Mesendoderm (in vitro differentiated cells): Measurements from ENCODE around the gene OMP.

ENCODE experiments used
- DNase-seq: peaks from one replicate; pipeline ENCODE4 v3.0.0; 2013
- H2AK5ac ChIP-seq: 2 replicates; pipeline ENCODE4 v1.6.1; 2013; ENCODE audit warnings: low read length, inconsistent platforms
- H2BK120ac ChIP-seq: 2 replicates; pipeline ENCODE4 v1.6.1; 2013; ENCODE audit warnings: low read depth, mild to moderate bottlenecking, low read length, moderate library complexity, mixed read lengths
- H2BK15ac ChIP-seq: replicated peaks from 2 replicates; pipeline ENCODE4 v1.6.1; 2013; ENCODE audit warnings: low read depth, mild to moderate bottlenecking, moderate library complexity
- H2BK5ac ChIP-seq: 2 replicates; pipeline ENCODE4 v1.6.1; 2013; ENCODE audit warnings: low read length, inconsistent platforms
- H3K18ac ChIP-seq: 2 replicates; pipeline ENCODE4 v1.6.1; 2013; ENCODE audit warnings: mild to moderate bottlenecking, low read length, mixed read lengths
- H3K23ac ChIP-seq: one replicate; pipeline ENCODE4 v1.6.1; 2013; ENCODE audit warnings: low read length
- H3K27ac ChIP-seq: 2 replicates; pipeline ENCODE4 v1.5.1; 2013; ENCODE audit warnings: low read depth, mild to moderate bottlenecking, inconsistent platforms, low read length, moderate library complexity
- H3K27me3 ChIP-seq: 2 replicates; pipeline ENCODE4 v1.6.1; 2013; ENCODE audit warnings: low read length, control low read depth, mild to moderate bottlenecking, inconsistent platforms; ENCODE audit not compliant: insufficient read depth, poor library complexity
- H3K36me3 ChIP-seq: 2 replicates; pipeline ENCODE4 v1.6.1; 2013; ENCODE audit warnings: low read length, inconsistent platforms; ENCODE audit not compliant: control insufficient read depth, insufficient read depth
- H3K4ac ChIP-seq: one replicate; pipeline ENCODE4 v1.6.1; 2013; ENCODE audit warnings: low read depth, mild to moderate bottlenecking, low read length, moderate library complexity
- H3K4me1 ChIP-seq: 2 replicates; pipeline ENCODE4 v1.6.1; 2013; ENCODE audit warnings: low read depth, low read length, inconsistent platforms; ENCODE audit not compliant: control insufficient read depth
- H3K4me2 ChIP-seq: 2 replicates; pipeline ENCODE4 v1.6.1; 2013; ENCODE audit warnings: low read length
- H3K4me3 ChIP-seq: 2 replicates; pipeline ENCODE4 v1.5.1; 2013; ENCODE audit warnings: mild to moderate bottlenecking, low read length
- H3K56ac ChIP-seq: one replicate; pipeline ENCODE4 v1.6.1; 2013; ENCODE audit warnings: low read length
- H3K79me1 ChIP-seq: 2 replicates; pipeline ENCODE4 v1.6.1; 2013; ENCODE audit warnings: low read length, inconsistent platforms
- H3K79me2 ChIP-seq: 2 replicates; pipeline ENCODE4 v1.6.1; 2013; ENCODE audit warnings: mild to moderate bottlenecking, low read length; ENCODE audit not compliant: control insufficient read depth, insufficient read depth
- H3K9ac ChIP-seq: 2 replicates; pipeline ENCODE4 v1.6.1; 2013; ENCODE audit warnings: low read length, inconsistent platforms
- H4K5ac ChIP-seq: one replicate; pipeline ENCODE4 v1.6.1; 2013; ENCODE audit warnings: low read length
- H4K8ac ChIP-seq: one replicate; pipeline ENCODE4 v1.6.1; 2013; ENCODE audit warnings: low read depth, mild to moderate bottlenecking, control low read depth, low read length, moderate library complexity
- WGBS: extraction: QIAGEN DNeasy Blood & Tissue Kit; methylation state at CpG from one replicate; pipeline ENCODE4 v1.1.7; 2013; ENCODE audit warnings: low lambda C conversion rate, missing lambda C conversion rate; ENCODE audit not compliant: insufficient coverage; ENCODE audit errors: extremely low coverage; 5-methylcytosine and 5-hydroxymethylcytosine counted together

The OMP gene

DNA sequence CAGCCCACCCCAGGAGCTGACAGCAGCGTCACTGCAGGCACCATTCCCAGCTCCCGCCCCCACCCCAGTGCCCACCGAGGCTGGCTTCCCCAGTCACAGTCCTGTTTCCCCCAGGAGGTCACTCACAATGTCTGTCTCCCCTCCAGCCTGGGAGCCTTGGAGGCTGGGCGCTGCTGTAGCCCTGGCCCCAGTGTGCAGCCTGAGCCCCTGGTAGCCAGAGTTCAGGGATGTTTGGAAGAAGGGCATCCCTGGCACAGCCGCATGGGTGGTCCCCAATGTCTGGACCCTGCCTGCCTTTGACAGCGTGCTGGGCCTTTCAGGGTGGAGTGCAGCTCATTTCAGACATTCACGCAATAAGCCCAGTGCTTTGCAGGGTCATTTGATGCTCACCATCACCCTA lies 31.6 kb upstream of the OMP start:
- no peak overlapping the region for H3K27ac ChIP-seq
- no peak for DNase-seq
- no peak overlapping the region for H2BK5ac ChIP-seq
- H4K8ac ChIP-seq = no peak overlapping the region
- H3K56ac ChIP-seq = no peak overlapping the region
- no peaks in the 10 kb centered on the region for H3K4me1 ChIP-seq
- WGBS = no CpG with 5 or more reads among the region's 7 CpGs
- H3K4ac ChIP-seq = no peak overlapping the region
- H3K36me3 ChIP-seq = no peaks in the 10 kb centered on the region
- no peak overlapping the region for H2BK15ac ChIP-seq
- no peaks in the 10 kb centered on the region for H3K79me2 ChIP-seq
- no peak overlapping the region for H3K23ac ChIP-seq
- H3K27me3 ChIP-seq = no peaks in the 10 kb centered on the region
- H3K4me3 ChIP-seq = no peak overlapping the region
- H3K4me2 ChIP-seq = no peak overlapping the region
- no peak overlapping the region for H3K9ac ChIP-seq
- H3K18ac ChIP-seq = no peak overlapping the region
- H3K79me1 ChIP-seq = no peaks in the 10 kb centered on the region
- no peak overlapping the region for H2AK5ac ChIP-seq
- H4K5ac ChIP-seq = no peak overlapping the region
- H2BK120ac ChIP-seq = no peak overlapping the region

DNA sequence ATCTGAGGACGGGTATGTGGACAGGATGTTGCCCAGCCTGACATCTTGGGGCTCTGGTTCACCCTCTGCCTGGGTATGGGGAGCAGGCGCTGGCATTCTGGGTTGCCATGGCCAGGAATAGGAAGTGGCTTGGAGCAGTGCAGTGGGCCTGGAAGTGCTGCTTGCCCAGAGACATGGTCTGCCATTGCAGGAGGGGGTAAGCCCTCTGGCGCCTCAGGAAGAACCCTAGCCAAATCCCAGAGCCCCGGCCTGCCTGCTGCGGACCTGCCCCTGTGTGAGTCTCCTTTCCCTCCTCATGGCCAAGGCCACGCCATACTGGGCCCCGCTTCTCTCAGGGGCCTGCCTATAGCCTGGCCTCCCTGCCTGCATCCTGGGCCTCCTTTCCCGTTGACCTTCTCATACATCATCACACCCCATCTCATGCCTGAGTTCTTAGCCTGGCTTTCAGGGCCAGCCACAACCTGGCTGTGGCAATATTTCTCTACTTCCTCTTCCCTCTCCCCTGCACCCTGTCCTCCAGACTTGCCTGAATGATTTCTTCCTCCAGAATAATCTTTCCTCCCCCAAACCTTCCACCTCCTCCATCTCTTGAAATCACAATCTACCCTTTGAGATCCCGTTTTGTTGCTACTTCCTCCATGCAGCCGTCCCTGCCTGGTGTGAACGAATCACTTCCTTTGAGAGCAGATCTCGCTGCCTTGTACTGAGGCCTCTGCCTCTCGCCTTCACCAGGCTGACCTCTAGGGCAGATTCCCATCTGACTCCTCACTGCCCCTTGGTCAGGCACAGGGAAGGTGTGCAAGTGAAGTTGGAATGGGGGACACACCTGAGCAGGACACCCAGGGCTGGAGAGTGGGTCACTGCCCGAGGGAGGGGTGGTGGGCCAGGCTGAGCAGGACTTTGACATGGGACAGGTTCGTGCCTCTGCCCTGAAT lies 30.7 kb upstream of the OMP start:
- Histone ChIP-seq H3K27me3 (no peaks in the 10 kb centered on the region), H2BK5ac (no peak overlapping the region), H4K8ac (no peak overlapping the region), H3K4me3 (no peak overlapping the region), H3K9ac (peak overlapping the region; percentile 17), H3K4ac (no peak overlapping the region), H4K5ac (no peak overlapping the region), H3K79me2 (no peaks in the 10 kb centered on the region), H2BK15ac (no peak overlapping the region), H3K79me1 (no peaks in the 10 kb centered on the region), H2AK5ac (no peak overlapping the region), H3K18ac (no peak overlapping the region), H3K56ac (peak overlapping the region; percentile 52), H2BK120ac (no peak overlapping the region), H3K27ac (no peak overlapping the region), H3K4me1 (no peaks in the 10 kb centered on the region), H3K4me2 (no peak overlapping the region), H3K23ac (no peak overlapping the region), H3K36me3 (no peaks in the 10 kb centered on the region)
- no CpG with 5 or more reads among the region's 15 CpGs for WGBS
- DNase-seq = peak; percentile 40

DNA sequence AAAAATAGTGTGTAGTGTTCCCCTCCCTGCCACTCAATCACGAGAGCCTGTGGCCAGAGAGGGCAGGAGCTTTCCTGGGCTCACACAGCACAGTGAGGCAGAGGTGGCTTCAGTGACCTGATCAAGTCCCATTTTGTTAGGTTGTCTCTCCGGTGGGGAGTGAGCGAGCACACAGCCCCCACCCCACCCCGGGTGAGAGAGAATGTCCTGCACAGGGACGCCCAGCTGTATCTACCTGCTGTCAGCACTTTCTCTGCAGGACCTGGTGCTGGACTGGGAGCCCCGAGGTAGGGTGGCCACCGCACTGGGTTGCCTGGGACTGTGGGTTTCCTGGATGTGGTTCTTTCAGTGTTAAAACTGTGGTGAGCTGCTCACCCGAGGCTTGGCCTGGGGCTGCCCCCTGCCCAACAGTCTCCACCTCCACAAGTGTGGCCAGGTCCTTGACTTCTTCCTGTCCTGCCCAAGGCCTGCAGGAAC lies 29.8 kb upstream of the OMP start:
- Histone ChIP-seq H2BK5ac (no peak overlapping the region), H3K4ac (no peak overlapping the region), H3K79me2 (no peaks in the 10 kb centered on the region), H2AK5ac (no peak overlapping the region), H2BK120ac (no peak overlapping the region), H3K36me3 (no peaks in the 10 kb centered on the region), H4K8ac (no peak overlapping the region), H3K27me3 (no peaks in the 10 kb centered on the region), H3K4me3 (no peak overlapping the region), H3K56ac (no peak overlapping the region), H3K18ac (no peak overlapping the region), H3K4me2 (no peak overlapping the region), H3K9ac (no peak overlapping the region), H4K5ac (no peak overlapping the region), H3K4me1 (no peaks in the 10 kb centered on the region), H3K27ac (no peak overlapping the region), H2BK15ac (no peak overlapping the region), H3K79me1 (no peaks in the 10 kb centered on the region), H3K23ac (no peak overlapping the region)
- WGBS = no CpG with 5 or more reads among the region's 8 CpGs
- DNase-seq = no peak

DNA sequence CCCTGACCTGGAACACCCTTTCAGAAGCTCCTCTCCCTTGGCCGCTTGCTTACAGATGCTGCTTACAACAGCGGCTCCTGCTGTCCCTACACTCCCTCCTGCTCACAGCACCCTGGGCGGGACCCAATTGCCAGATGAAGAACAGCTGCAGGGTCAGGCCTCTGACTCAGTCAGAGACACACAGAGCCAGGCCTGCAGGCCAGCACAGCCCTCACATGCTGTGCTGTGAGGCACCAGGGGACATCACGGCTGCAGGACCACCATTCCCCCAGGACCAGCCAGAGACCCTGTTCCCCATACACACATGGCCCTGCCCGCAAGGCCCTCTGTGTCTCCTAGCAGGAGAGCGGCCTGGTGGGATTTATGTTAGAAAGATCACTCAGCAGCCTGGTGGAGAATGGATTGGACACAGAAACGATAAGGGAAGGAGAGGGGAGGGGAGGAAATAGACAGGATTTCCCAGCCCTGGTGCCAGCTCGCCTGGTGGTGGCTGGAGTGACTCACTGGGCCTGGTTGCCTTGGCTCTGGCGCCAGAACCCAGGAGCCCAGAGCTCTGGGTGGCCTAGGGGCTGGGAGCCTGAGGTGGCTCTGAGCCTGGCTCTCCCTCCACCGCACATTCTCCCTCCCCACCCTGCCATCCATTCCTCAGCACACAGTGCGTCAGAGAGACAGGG lies 29.2 kb upstream of the OMP start:
- H3K4me3 ChIP-seq = no peak overlapping the region

DNA sequence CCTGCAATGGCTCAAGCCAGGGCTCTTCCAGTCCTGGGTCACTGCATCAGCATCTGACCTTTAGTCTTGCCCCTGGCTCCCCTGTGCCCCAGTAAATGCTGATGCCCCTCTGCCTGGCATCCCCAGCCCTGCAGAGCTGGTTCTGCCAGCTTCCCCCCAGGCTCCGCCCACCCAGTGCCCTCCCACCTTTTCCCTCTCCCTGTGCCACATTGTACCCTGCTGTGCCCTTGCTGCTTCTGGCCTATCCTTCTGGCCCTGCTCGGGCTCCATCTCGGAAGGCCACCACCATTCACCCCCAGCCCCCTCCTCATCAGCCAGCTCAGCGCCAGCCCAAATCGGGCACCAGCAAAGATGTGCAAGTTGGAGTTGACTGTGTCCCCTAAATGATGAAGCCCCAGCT lies 28.4 kb upstream of the OMP start:
- no peak overlapping the region for H3K23ac ChIP-seq
- H3K4me1 ChIP-seq = no peaks in the 10 kb centered on the region
- no peak overlapping the region for H3K4me2 ChIP-seq
- no peak overlapping the region for H3K9ac ChIP-seq
- H2BK15ac ChIP-seq = no peak overlapping the region
- no peak overlapping the region for H2BK120ac ChIP-seq
- DNase-seq = no peak
- no peaks in the 10 kb centered on the region for H3K27me3 ChIP-seq
- H3K56ac ChIP-seq = no peak overlapping the region
- no peak overlapping the region for H2BK5ac ChIP-seq
- no peak overlapping the region for H4K5ac ChIP-seq
- no CpG with 5 or more reads among the region's 5 CpGs for WGBS
- H3K4me3 ChIP-seq = no peak overlapping the region
- H3K36me3 ChIP-seq = no peaks in the 10 kb centered on the region
- no peak overlapping the region for H4K8ac ChIP-seq
- no peaks in the 10 kb centered on the region for H3K79me2 ChIP-seq
- no peak overlapping the region for H3K4ac ChIP-seq
- no peak overlapping the region for H3K18ac ChIP-seq
- H2AK5ac ChIP-seq = no peak overlapping the region
- H3K27ac ChIP-seq = no peak overlapping the region
- no peaks in the 10 kb centered on the region for H3K79me1 ChIP-seq

More for the DNA sequence above, 29.2 kb upstream of the OMP start:
- Histone ChIP-seq H3K56ac (no peak overlapping the region), H2BK15ac (no peak overlapping the region), H4K8ac (no peak overlapping the region), H3K79me2 (no peaks in the 10 kb centered on the region), H3K4me2 (no peak overlapping the region), H3K79me1 (no peaks in the 10 kb centered on the region), H3K23ac (no peak overlapping the region), H2BK120ac (no peak overlapping the region), H3K27ac (no peak overlapping the region), H2BK5ac (no peak overlapping the region), H3K27me3 (no peaks in the 10 kb centered on the region), H3K18ac (no peak overlapping the region), H3K9ac (no peak overlapping the region), H2AK5ac (no peak overlapping the region), H4K5ac (no peak overlapping the region), H3K4me1 (no peaks in the 10 kb centered on the region), H3K36me3 (no peaks in the 10 kb centered on the region), H3K4ac (no peak overlapping the region)
- WGBS = no CpG with 5 or more reads among the region's 11 CpGs
- no peak for DNase-seq
